OCI-LY7 (cell line): ENCODE data around the gene USP46. TPM values are rescaled to one million over a fixed set of nuclear protein-coding genes. Genes with fewer than 3 reads are reported as not detected.

Source experiments
- BruUV-seq: library from RNA; stranded (reverse); fragments of 400-500 nt; replicated peaks from 2 replicates; lab custom pipeline; 2021; lab: Mats Ljungman, UMichigan
- CTCF ChIA-PET: fragments of 300-600 bp; sonication (Branson Sonifier 250); formaldehyde crosslinking; loops from one replicate; lab custom pipeline; 2022; ENCODE audit warnings: antibody characterized with exemption; ENCODE audit not compliant: unreplicated experiment; lab: Charles Lee
- POLR2A ChIA-PET: fragments of 300-600 bp; sonication (Branson Sonifier 250); formaldehyde crosslinking; loops from one replicate; lab custom pipeline; 2022; ENCODE audit warnings: antibody characterized with exemption; lab: Charles Lee
- DNase-seq: peaks from one replicate; pipeline ENCODE4 v3.0.0-alpha.2; 2015; ENCODE audit warnings: low spot score
- H2AFZ ChIP-seq: fragments of 200-600 bp; sonication (generic), shearing (Covaris generic); 2 replicates; pipeline ENCODE4 v1.6.1; 2014; ENCODE audit warnings: mild to moderate bottlenecking, antibody characterized with exemption, low read length, moderate library complexity
- H3K27ac ChIP-seq: fragments of 200-600 bp; sonication (generic); 2 replicates; pipeline ENCODE4 v1.5.1; 2014; ENCODE audit warnings: mixed run types, low read depth, mild to moderate bottlenecking, moderate library complexity, low read length, inconsistent platforms; ENCODE audit not compliant: poor library complexity, severe bottlenecking
- H3K36me3 ChIP-seq: fragments of 200-600 bp; sonication (generic); 2 replicates; pipeline ENCODE4 v1.6.1; 2014; ENCODE audit warnings: mild to moderate bottlenecking, antibody characterized with exemption, low read length, moderate library complexity, mixed read lengths; ENCODE audit not compliant: insufficient read depth
- H3K4me1 ChIP-seq: fragments of 200-600 bp; sonication (generic); 2 replicates; pipeline ENCODE4 v1.5.1; 2014; ENCODE audit warnings: mild to moderate bottlenecking, low read length; ENCODE audit not compliant: insufficient read depth, poor library complexity, severe bottlenecking
- H3K4me2 ChIP-seq: fragments of 200-600 bp; sonication (generic); 2 replicates; pipeline ENCODE4 v1.6.1; 2014; ENCODE audit warnings: mild to moderate bottlenecking, low read length
- H3K4me3 ChIP-seq: fragments of 200-600 bp; sonication (generic); 2 replicates; pipeline ENCODE4 v1.5.1; 2014; ENCODE audit warnings: mild to moderate bottlenecking, low read depth, low read length; ENCODE audit not compliant: poor library complexity, severe bottlenecking
- H3K79me2 ChIP-seq: fragments of 200-600 bp; sonication (generic); 2 replicates; pipeline ENCODE4 v1.6.1; 2016; ENCODE audit warnings: low read depth, mild to moderate bottlenecking, low read length, moderate library complexity, mixed read lengths; ENCODE audit not compliant: insufficient read depth
- H3K9me2 ChIP-seq: fragments of 200-600 bp; sonication (generic); 2 replicates; pipeline ENCODE4 v1.6.1; 2016; ENCODE audit warnings: mild to moderate bottlenecking, low read length, mixed read lengths; ENCODE audit not compliant: insufficient read depth
- H3K9me3 ChIP-seq: fragments of 200-600 bp; sonication (generic); 2 replicates; pipeline ENCODE4 v1.6.1; 2014; ENCODE audit warnings: mild to moderate bottlenecking, mixed run types, low read length, mixed read lengths
- H4K20me1 ChIP-seq: fragments of 200-600 bp; sonication (generic); 2 replicates; pipeline ENCODE4 v1.6.1; 2014; ENCODE audit warnings: mild to moderate bottlenecking, antibody characterized with exemption, low read length, moderate library complexity, mixed read lengths; ENCODE audit not compliant: insufficient read depth
- EZH2phosphoT487 ChIP-seq: fragments of 200-600 bp; sonication (generic); IDR thresholded peaks from 2 replicates; pipeline ENCODE4 v1.6.1; 2018; ENCODE audit warnings: low read depth, borderline replicate concordance, mild to moderate bottlenecking, mixed run types, antibody characterized with exemption, low read length, moderate library complexity, mixed read lengths
- intact Hi-C: fragments of 100-400 bp; cut with micrococcal nuclease; formaldehyde crosslinking; loops from one replicate; pipeline ENCODE4 v1.10.0; 2022; ENCODE audit not compliant: unreplicated experiment
- total RNA-seq, 2 experiments: library from RNA; depleted of rRNA in 1 of 2; stranded (reverse); fragments of >200 nt in 1 of 2; shearing (Covaris generic) in 1 of 2; gene quantifications; 2 replicates each; pipeline ENCODE4 v1.2.3, GENCODE V29; 2014 to 2022
- TF ChIP-seq, protein P1 (sequence below): fragments of 200-600 bp; sonication (generic); conservative IDR thresholded peaks from 2 replicates; pipeline ENCODE4 v1.5.1; 2014; ENCODE audit warnings: mild to moderate bottlenecking, antibody characterized with exemption, low read length, moderate library complexity, mixed read lengths

The USP46 gene
- total RNA-seq, 2 experiments from 2014 or later = 5.4 to 15.8 TPM

DNA sequence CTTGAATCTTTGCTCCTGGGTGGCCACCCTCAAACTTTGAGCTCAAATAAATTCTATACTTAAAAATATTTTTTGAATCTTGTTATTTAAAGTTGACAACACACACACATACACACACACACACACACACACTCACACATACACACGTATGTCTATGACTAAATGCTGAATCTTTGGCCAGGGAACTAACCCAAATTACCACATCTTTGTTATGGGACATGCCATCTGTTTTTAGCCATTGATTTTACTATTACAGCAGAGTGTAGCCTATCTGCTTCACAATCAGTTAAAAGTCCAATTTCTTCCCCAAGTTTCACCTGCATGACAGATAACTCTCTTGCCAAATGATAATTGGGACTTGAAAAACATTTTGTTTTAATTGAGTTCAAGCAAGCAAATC is 45.0 kb upstream of the USP46 start:
- no peak overlapping the region for H3K4me2 ChIP-seq
- no TSS peak for BruUV-seq
- no peak overlapping the region for H3K27ac ChIP-seq
- no peak overlapping the region; the same call in 1 of the 2 replicates for H2AFZ ChIP-seq
- TF ChIP-seq, protein P1, sequence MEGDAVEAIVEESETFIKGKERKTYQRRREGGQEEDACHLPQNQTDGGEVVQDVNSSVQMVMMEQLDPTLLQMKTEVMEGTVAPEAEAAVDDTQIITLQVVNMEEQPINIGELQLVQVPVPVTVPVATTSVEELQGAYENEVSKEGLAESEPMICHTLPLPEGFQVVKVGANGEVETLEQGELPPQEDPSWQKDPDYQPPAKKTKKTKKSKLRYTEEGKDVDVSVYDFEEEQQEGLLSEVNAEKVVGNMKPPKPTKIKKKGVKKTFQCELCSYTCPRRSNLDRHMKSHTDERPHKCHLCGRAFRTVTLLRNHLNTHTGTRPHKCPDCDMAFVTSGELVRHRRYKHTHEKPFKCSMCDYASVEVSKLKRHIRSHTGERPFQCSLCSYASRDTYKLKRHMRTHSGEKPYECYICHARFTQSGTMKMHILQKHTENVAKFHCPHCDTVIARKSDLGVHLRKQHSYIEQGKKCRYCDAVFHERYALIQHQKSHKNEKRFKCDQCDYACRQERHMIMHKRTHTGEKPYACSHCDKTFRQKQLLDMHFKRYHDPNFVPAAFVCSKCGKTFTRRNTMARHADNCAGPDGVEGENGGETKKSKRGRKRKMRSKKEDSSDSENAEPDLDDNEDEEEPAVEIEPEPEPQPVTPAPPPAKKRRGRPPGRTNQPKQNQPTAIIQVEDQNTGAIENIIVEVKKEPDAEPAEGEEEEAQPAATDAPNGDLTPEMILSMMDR = no peak
- TF ChIP-seq EZH2phosphoT487 = no peak
- DNase-seq = no peak
- H3K9me2 ChIP-seq = no peaks in the 10 kb centered on the region
- no peaks in the 10 kb centered on the region for H3K36me3 ChIP-seq
- intact Hi-C loops = no loop called here
- no peaks in the 10 kb centered on the region for H3K79me2 ChIP-seq
- no peak overlapping the region for H3K4me3 ChIP-seq
- ChIA-PET CTCF (no interaction called here), POLR2A (interaction anchor here (0.5 to 1.1 kb wide), 2 partner anchors 8 to 196 kb away, joined by 3 to 4 read pairs; no protein-coding TSS in a partner anchor)
- H4K20me1 ChIP-seq = no peaks in the 10 kb centered on the region
- H3K4me1 ChIP-seq = peaks cover 38% of the 10 kb centered on the region
- H3K9me3 ChIP-seq = no peaks in the 10 kb centered on the region

DNA sequence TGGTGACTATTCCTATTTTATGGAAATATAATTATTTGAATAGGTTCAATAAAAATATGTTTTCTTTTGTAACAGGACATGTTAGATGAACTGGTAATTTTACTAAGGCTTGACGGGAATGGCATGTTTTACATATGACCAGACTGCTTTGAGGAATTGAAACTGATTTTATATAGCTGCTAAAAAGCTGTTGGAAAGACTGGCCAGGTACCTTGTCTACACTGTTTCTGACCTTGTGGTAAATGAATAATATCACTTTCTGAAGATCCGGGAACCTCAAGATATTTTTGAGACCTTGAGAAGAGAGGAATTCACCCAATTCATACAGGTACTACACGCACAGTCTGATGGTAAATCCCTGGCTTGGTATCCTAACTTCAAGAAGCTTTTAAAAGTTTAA is 42.1 kb upstream of the USP46 start:
- peak; percentile 65 for DNase-seq
- no peaks in the 10 kb centered on the region for H3K9me3 ChIP-seq
- H3K27ac ChIP-seq = peak overlapping the region; percentile 46
- no peak for TF ChIP-seq EZH2phosphoT487
- TF ChIP-seq, protein P1 = no peak
- H4K20me1 ChIP-seq = no peaks in the 10 kb centered on the region
- ChIA-PET CTCF (no interaction called here), POLR2A (interaction anchor here (1.1 to 2.6 kb wide), 3 partner anchors 11 to 26 kb away, joined by 3 to 27 read pairs (median 3); no protein-coding TSS in a partner anchor)
- peaks cover 29% of the 10 kb centered on the region for H3K4me1 ChIP-seq
- H2AFZ ChIP-seq = peak overlapping the region; percentile 80; the same call in 1 of the 2 replicates
- peak overlapping the region; percentile 53 for H3K4me2 ChIP-seq
- intact Hi-C loops = no loop called here
- H3K36me3 ChIP-seq = no peaks in the 10 kb centered on the region
- BruUV-seq = no TSS peak
- no peaks in the 10 kb centered on the region for H3K9me2 ChIP-seq
- peak overlapping the region; percentile 12 for H3K4me3 ChIP-seq
- no peaks in the 10 kb centered on the region for H3K79me2 ChIP-seq

DNA sequence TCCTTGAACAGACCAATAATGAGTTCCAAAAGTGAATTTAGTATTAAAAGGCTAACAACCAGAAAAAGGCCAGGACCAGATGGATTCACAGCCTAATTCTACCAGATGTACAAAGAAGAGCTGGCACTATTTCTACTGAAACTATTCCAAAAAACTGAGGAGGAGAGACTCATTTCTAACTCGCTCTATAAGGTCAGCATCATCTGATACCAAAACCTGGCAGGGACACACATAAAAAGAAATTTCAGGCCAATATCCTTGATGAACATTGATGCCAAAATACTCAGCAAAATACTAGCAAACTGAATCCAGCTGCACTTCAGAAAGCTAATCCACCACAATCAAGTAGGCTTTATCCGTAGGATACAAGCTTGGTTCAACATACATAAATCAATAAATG is 35.8 kb upstream of the USP46 start:
- H3K4me2 ChIP-seq = no peak overlapping the region
- intact Hi-C loops = no loop called here
- no peaks in the 10 kb centered on the region for H3K79me2 ChIP-seq
- no peak overlapping the region for H3K27ac ChIP-seq
- no peaks in the 10 kb centered on the region for H4K20me1 ChIP-seq
- no peaks in the 10 kb centered on the region for H3K36me3 ChIP-seq
- no peak for TF ChIP-seq EZH2phosphoT487
- TF ChIP-seq, protein P1 = no peak
- ChIA-PET CTCF (no interaction called here), POLR2A (interaction anchor here (0.7 to 1.5 kb wide), 4 partner anchors 10 to 272 kb away, joined by 3 read pairs; no protein-coding TSS in a partner anchor)
- peaks cover under 1% of the 10 kb centered on the region for H3K4me1 ChIP-seq
- no peak for DNase-seq
- H2AFZ ChIP-seq = no peak overlapping the region
- no peak overlapping the region for H3K4me3 ChIP-seq
- no peaks in the 10 kb centered on the region for H3K9me2 ChIP-seq
- H3K9me3 ChIP-seq = peaks cover 5% of the 10 kb centered on the region; the same call in 1 of the 2 replicates
- BruUV-seq = no TSS peak
